SHP77 (cell line): Measurements from ENCODE around the gene COL26A1.

ENCODE experiments used
- DNase-seq, 2 experiments: peaks; one replicate each; lab custom pipeline; 2025; lab: John Stamatoyannopoulos, UW

COL26A1 gene

DNA sequence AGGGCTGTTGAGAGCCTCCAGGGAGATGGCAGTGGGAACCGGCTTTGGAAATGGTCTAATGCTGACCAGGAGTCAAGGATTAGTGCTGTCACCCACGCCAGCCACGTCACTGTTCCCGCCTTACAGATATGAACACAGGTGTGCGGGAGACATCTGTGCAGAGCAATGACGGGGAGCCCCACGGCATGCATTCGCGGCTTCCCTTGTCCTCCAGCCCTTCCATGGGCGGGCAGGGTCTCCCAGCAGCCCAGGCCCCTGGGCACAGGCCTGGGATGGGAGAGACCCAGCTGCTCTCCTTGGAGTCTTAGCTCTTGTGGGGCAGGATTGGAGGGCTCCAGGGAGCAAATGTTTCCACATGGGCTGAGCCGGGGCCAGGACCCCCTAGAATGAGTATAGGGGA is 172.2 kb downstream of the COL26A1 start:
- DNase-seq = no peak

DNA sequence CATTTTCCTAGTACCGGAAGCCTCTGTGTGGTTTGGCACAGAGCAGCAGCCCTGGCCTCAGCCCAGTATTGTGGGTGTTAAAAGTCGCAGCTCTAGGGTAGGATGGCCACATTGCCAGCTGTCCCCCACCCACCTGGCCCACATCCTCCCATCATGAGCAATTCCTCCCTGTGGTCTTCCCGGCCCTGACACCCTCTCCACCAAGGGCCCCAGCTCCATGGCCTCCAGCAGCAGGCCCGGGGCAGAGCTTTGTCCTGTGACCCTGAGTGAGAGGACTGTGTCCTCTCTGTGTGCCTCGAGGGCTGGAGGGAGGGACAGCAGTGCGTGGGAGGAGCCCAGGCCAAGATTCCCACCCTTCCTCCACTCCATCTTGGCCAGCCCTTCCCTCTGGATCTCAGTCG is 172.7 kb downstream of the COL26A1 start:
- no peak for DNase-seq

DNA sequence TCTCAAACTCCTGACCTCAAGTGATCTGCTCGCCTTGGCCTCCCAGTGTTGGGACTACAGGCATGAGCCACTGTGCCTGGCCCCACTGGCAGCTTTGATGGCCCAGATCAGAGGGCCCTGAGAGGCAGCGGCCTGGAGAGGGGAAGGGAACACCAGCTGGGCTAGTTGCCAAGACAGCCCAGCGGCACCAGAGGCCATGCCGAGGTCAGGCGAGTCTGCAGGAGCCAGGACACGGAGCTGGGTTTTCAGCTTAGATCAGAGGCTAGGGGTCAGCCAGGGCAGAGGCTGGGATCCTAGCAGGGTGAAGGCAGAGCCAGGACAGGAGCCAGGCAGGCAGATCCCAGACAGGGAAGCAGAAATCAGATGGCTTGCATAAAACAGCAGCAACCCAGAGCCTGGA is 173.6 kb downstream of the COL26A1 start:
- DNase-seq = no peak

DNA sequence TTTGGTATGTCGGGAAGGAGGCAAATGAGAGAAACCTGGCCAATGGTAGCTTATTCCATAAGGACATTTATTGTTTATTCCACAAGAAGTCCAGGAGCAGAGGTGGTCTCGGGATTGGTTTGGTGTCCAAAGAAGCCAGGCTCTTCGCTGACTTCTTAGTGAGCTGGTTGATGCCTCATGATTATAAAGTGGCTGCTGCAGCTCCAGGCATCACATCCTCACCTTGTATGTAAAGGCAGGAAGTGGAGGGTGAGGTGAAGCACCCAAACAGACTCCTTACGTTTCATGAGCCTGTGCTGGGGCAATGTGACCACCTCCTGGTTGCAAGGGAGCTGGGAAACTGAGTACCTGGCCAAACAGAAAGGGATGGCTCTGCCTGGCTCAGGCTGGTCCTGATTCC is 174.0 kb downstream of the COL26A1 start:
- no peak for DNase-seq

DNA sequence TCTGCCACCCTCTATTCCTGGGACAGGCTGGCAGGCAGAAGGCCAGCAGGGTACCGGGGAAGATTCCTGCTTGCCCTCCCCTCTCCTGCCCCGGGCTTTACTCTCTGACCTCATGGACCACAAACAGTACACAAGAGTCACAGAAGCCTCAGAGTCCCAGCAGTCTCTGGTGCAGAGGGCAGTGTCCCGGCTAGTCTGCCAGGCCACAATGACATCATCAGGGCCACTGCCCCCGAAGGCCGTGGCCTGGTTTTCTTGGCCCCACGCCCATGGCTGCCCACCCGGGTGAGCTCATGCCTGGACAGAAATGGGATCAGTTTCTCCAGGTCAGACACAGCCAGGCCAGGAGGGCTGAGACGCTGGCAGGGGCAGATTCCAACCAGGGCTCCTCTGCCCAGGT is 174.5 kb downstream of the COL26A1 start:
- DNase-seq = no peak

DNA sequence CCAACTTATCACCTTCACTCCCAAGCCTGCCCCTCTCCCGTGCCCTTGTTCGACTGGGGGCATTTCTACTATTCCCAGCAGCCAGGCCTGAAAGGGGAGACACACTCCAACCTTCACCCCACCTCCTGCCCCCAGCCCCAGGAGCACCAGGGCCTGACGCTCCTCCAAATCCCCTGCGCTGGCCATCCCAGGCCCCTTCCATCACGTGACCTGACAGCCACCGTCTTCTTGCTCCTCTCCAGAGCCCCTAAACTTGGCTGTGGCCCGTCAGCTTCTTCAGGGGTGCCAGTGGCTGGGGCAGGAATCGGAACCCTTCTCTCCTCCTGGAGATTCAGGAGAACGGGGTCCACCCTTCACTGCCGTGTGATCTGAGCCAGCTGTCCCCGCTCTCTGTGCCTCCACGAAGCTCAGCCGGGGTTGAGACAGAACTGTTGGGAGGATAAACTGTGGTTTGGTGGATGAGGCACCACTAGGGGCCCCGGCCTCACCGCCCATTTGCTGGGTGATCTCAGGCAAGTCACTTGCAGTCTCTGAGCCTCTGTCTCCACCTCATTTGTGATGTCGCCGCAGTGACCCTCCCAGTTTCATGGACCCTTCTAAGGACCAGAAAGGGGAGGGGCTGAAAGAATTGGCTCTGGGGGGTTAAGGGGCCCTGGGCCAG is 175.4 kb downstream of the COL26A1 start:
- DNase-seq = no peak

DNA sequence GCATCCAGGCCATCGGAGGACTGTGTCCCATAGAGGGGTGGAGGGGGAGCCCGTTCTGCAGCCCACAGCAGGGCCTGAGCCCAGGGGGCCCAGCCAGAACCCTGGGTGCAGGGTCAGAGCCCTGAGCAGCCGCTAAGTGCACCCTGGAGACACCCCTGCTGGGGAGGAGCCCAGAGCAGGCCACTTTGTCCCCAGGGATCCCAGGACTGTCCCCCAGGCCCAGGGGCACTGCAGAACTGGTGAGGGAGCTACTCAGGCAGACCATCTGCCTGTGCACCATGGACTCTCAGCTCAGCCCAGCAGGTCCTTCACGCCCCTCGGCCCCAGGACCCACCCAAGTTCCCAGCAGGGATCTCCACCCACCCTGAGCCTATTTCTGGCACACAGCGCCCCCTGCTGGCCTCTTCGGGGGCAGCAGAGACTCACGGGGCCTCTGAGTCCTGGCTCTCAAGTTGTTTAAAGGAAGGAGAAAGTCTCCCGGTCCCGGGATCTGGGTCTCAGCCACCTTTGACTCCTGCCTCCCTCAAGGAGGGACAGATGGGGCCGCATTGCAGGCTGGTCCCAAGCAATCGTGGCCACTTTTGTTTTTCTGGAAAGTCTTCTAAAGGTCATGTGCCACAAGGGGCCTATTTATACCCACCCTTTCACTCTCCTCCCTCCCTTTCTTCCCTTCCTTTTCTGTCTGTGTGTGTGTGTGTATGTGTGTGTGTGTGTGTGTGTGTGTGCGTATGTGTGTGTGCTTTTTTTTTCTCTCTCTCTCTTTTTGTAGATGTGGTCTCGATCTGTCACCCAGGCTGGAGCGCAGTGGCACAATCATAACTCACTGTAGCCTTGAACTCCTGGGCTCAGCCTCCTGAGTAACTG is 176.2 kb downstream of the COL26A1 start:
- DNase-seq = no peak

DNA sequence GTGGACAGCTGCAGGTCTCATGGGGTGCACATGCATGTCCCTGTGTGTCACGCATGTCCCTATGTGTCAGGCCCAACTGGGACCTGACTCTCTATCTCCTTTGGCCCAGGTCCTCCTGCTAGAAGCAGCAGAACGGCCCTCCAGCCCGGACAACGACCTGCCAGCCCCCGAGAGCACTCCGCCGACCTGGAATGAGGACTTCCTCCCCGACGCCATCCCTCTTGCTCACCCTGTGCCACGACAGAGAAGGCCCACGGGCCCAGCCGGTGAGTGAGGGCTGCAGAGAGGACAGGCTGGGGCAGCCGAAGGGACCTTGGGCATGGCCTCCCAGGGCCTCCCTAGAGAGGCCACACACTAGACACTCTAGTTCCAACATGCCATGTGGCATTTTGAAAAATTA is 177.1 kb downstream of the COL26A1 start:
- no peak for DNase-seq

DNA sequence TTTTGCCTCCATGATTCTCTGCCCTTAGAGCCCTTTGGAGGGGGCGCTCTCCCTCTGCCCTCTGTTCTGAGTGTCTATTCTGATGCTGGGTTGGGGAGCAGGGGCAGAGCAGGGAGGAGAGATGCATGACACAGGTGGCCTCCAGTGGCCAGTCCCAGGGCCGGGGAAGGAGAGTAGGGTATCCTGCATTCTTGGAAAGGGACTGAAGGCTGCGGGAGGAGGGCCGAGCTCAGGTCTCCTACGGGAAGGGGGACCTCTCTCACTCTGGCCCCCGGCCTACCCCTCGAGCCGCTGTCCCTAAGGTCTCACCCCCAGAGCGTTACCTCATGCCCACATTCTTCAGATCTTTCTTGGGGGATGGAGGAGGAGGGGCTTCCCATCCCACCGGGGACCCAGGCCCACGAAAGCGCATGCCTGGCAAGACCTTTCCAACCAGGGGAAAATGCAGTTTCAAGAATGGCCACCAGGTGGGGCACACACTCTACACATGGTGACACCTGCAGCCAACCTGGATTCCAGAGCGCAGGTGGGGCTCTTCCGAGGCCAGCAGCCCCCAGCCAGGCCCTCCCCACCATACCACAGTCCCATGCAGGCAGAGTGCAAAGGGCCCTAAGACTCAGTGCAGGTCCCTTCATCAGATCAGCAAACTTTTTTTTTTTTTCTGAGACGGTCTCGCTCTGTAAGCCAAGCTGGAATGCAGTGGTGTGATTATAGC is 180.0 kb downstream of the COL26A1 start:
- peak in 1 of 2 experiments; percentile 21 for DNase-seq

DNA sequence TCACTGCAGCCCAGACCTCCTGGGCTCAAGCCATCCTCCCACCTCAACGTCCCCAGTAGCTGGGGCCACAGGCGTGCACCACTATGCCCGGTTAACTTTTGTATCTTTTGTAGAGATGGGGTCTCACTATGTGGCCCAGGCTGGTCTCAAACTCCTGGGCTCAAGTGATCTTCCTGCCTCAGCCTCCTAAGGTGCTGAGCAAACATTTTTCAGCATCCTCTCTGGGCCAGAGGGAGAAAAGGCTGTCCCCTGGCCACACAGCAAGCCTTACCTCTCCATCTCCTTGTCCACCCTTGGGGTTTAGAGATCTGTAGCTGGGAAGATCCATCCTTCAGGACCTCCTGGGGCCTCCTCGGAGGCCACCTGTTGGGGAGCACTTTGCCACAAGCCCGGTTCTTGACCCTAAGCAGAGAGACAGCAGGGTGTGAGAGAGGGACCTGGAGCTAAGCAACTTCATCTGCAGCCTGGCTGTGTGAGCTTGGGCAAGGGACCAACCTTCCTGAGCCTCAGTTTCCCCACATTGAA is 180.6 kb downstream of the COL26A1 start:
- DNase-seq = no peak

DNA sequence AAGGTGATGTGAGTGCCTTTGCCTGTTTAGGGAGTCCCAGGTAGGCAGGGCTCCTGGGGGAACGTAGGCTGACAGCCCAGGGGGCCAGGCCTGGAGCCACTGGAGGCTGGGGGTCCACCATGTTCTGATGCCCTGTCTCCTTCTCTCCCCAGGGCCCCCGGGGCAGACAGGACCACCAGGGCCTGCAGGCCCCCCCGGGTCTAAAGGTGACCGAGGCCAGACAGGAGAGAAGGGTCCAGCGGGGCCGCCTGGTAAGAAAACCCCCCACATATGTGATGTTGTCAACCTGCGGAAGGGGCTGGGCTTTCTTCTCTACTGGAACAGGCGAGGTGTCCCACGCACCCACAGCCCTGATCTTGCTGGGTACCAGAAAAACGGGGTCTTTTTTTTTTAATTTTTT is 181.2 kb downstream of the COL26A1 start:
- no peak for DNase-seq

DNA sequence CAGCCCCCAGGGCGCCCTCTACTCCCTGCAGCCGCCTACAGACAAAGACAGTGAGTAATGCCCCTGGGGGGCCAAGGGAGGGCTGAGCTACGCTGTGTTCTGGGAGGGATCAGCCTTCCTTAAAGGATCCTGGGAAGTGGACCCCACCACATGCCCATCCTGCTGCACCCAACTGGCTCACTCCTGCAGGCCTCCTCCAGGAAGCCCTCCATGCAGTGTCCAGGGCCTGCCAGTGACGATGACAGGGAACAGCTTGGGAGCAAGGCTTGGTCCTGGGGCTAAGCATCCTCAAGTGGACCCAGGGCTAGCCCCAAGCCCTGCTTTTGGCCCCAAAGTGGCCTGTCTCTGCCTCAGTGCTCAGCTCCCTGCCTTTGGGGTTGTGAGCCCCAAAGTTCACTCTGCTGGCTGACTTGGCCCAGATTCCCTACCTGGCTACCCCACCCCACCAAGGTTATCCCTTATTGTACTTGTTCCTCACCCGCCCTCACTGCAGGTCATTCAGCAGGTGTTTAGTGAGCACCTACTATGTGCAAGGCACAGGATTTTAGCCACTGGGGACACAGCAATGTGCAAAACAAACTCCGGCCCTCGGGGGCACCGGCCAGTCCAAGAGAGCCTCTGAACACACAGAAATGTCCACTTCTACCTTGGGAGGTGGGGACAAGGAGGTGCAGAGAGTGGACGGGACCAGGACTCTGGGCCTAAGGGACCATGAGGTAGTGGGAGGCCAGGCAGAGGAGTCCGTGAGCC is 182.9 kb downstream of the COL26A1 start:
- DNase-seq = no peak

DNA sequence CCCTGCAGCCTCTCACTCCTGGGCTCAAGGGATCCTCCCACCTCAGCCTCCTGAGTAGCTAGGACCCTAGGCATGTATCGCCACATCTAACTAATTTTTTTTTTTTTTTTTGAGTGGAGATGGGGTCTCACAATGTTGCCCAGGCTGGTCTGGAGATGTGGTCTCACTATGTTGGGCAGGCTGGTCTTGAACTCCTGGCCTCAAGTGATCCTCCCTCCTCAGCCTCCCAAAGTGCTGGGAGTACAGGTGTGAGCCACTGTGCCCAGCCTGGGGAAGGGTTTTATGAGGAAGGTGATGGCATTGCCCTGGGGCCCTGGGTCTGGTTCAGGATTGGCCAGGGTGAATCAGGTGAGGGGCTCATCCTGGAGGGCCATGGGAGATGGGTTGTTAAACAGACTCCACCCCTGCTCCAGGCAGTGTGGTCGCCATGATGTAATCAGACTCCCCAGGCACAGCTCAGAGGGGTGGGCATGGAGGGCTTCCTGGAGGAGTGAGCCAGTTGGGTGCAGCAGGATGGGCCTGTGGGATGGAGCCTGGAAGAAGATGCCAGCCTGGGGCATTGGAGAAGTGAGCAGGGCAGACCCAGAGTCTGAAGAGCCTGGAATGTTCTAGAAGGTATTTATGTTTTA is 183.7 kb downstream of the COL26A1 start:
- DNase-seq = no peak

DNA sequence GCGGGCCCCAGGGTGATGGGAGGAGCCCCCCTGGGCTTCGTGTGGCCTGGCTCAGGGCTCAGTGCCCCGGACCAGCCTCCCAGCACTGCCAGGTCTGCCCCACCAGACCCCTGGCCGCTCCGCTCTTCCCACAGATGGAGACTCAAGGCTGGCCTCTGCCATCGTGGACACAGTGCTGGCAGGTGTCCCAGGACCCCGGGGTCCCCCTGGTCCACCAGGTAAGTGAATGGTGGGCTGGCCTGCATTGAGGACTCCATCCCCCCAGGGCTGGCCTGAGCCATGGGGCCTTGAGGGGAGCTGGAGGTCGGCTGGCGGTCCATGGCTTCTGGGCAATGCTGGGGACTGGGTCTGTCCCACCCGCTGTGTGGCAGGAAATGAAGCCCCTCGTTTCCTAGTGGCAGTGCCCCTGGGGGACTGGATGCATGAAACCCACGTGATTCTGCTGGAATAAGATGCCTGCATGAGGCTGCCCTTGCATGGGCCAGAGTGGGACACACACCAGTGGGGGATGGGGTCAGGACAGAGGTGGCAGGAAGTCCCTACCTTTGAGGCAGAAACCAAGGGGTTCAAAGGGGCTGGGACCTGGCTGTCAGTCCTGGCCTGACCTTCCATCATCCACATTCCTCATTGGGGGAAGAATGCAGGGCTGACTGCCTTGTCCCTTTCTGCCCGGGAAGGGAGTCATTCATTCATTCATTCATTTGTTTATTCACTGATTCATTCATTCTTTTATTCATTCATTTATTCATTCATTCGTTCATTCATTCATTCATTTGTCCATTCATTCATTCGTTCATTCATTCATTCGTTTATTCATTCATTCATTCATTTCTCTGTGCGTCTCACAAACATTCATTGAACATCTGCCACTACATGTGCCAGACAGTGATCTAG is 184.6 kb downstream of the COL26A1 start:
- no peak for DNase-seq

DNA sequence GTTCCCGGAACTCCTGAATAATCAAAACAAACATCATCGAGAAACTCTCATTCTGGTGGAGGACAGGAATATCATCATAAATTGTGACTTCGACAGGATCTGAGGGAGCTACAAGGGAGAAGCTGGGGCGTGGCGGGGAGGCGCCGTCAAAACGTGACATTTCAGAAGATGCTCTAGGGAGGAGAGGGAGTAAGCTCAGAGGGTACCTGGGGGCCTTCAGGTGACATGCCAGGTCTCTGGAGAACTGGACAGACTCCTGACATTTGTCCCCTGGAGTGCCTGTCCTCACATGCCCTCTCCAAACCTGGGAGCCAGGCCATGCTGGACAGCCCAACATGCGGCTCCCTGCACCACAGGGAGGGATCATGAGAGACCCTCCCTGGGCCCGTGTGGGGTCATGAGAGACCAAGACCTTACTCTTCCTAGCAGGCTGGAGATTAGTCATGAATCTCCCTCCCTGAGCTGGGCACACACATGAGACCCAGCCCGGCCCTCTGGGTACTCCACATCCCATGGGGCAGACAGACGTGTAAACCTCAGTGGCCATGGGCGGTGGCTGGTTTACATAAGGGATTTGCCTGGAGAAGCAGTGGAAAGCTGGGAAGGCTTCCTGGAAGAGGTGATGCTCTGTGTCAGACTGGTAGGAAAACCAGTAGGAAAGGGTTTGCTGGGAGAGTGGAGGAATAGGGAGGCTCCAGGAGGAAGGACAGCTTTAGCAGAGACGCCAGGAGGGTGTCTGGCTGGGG is 185.4 kb downstream of the COL26A1 start:
- no peak for DNase-seq

DNA sequence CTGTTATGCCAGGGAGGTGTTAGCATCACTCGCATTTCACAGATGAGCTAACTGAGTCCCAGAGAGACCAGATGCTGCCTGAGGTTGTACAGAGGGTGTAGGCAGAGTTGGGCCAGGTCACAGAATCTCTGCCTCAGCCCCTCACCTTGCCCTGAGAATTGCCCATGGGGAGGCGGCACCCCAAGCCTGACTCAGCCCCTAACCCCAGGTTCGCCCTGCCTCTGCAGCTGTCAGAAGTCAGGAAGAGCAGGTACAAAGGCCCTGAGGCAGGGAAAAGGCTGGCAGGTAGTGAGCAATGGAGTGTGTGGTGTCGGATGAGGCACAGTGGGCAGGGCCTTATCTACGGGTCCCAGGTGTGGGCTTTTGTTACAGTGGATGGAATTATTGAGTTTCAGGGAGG is 187.1 kb downstream of the COL26A1 start:
- no peak for DNase-seq

DNA sequence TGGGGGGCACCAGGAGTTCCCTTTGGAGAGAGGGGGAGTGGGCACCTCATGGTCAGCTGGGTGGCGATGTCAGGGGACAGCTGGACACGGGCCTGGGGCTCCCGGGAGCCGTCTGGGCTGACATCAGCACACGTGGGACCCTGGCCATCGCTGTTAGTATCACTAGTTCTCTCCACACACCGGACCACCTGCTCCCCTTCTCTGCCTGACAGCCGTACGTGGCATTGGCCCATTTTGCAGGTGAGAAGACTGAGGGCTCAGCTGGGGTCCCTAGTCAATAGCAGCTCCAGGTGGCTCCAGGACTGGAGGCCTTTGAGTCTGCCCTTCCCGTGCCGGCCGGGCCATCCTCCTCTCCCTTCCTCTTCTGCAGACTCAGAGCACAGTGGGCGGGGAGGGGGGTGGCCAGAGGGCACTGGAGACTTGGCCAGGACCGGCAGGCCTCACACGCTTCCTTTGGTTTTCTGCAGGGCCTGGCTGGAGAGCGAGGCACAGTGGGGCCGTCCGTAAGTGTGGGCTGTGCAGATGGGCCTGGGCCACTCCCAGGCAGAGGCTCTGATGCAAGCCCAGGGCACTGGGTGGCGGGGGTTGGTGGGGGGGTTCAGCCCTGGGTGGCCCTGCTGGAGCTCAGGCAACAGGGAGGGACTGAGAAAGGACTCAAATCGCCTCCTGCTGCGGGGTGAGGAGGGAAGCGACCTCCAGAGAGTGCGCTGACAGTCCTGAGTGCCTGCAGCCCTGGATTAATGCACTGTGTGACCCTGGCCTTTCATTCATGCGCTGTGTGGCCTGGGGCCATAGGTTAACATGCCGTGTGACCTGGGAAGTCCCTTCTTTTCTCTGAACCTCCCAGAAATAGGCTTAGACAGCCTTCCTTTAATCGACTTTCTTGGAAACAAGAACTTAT is 188.2 kb downstream of the COL26A1 start:
- DNase-seq = no peak

DNA sequence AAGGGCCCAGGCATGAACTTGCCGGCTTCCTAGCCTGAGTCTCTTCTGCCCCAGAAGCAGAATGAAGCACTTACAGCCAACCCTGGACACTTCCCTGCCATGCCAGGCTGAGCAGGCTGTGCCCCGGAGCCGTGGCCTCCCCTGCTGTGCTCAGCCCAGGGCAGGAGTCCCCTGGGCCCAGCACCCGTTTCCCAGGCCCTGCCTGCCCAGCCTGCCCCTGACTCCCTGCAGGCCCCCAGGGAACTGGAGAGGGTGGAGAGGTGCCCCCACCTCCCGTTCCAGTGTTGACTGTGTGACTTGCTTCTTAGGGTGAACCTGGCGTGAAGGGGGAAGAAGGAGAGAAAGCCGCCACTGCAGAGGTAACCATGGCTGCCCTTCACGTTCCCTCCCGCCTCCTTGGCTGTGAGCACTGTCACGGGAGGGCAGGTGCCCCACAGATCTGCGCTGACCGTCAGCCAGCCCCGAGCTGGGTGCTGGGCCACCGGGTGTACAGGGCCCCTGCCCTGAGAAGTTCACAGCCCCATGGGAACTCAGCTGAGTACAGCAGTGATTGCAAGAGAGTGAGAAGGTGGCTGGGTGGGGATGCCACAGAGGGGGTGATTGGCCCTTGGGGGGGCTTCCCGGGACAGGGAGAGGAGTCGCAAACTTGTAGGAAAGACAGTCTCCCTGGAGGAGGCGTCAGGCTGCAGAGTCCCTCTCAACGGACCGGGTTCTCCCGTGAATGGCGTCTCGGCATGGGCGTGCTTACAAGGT is 190.5 kb downstream of the COL26A1 start:
- DNase-seq = no peak
